ENCODE measurements around the gene PID1. TPM values are rescaled to one million over a fixed set of nuclear protein-coding genes. Genes with fewer than 3 reads are reported as not detected.
A peak's percentile ranks its signal among the peaks of the same experiment; 100 is the strongest.

PID1 gene
- total and polyA plus RNA-seq, 12 donors, result 4.5 to 81.9 (median 47.0) TPM

GRCh38 chr2:229257985-229258384 is 13.1 kb downstream of the PID1 start:
- 63 to 69% (median 65%) methylated on average over 2 of the region's 2 CpGs for WGBS, 4 donors
- H3K4me3 ChIP-seq, result no peak overlapping the region
- no peak for TF ChIP-seq CTCF (IDR thresholded peaks at IDR 0.05)
- no peak for TF ChIP-seq POLR2A (IDR thresholded peaks at IDR 0.05)
- peak overlapping the region in 1 of 5 donors; percentile 54 for H3K27ac ChIP-seq
- no peaks in the 10 kb centered on the region for H3K27me3 ChIP-seq
- peak in 1 of 7 donors; percentile 34 for DNase-seq
- H3K36me3 ChIP-seq (replicated peaks in 1 of 2), result peaks cover 0 to 7% of the 10 kb centered on the region in 2 donors
- intact Hi-C loops (cut with DNase I), result no loop called here
- H3K9me3 ChIP-seq (replicated peaks in 1 of 3), result no peaks in the 10 kb centered on the region
- H3K4me1 ChIP-seq (replicated peaks in 1 of 2), result peaks cover 0 to 10% of the 10 kb centered on the region in 2 donors

GRCh38 chr2:229256376-229256775 is 14.7 kb downstream of the PID1 start:
- no peaks in the 10 kb centered on the region for H3K27me3 ChIP-seq
- H3K36me3 ChIP-seq (replicated peaks in 1 of 2), result no peaks in the 10 kb centered on the region
- no peaks in the 10 kb centered on the region for H3K9me3 ChIP-seq (replicated peaks in 1 of 3)
- no peak for DNase-seq
- H3K4me1 ChIP-seq (replicated peaks in 1 of 2), result peaks cover 0 to 24% of the 10 kb centered on the region in 2 donors
- intact Hi-C loops (cut with DNase I), result no loop called here
- no peak overlapping the region for H3K4me3 ChIP-seq
- TF ChIP-seq CTCF (IDR thresholded peaks at IDR 0.05), result no peak
- no peak for TF ChIP-seq POLR2A (IDR thresholded peaks at IDR 0.05)
- no peak overlapping the region for H3K27ac ChIP-seq

GRCh38 chr2:229254206-229254605 is 16.9 kb downstream of the PID1 start:
- 51 to 59% (median 55%) methylated on average over 4 of the region's 4 CpGs for WGBS, 4 donors
- TF ChIP-seq POLR2A (IDR thresholded peaks at IDR 0.05), result no peak
- TF ChIP-seq CTCF (IDR thresholded peaks at IDR 0.05), result no peak
- H3K4me3 ChIP-seq, result no peak overlapping the region
- intact Hi-C loops (cut with DNase I), result no loop called here
- H3K27ac ChIP-seq, result no peak overlapping the region
- H3K36me3 ChIP-seq (replicated peaks in 1 of 2), result peaks cover 0 to under 1% of the 10 kb centered on the region in 2 donors
- no peak for DNase-seq
- H3K4me1 ChIP-seq (replicated peaks in 1 of 2), result peaks cover 0 to 25% of the 10 kb centered on the region in 2 donors
- H3K27me3 ChIP-seq, result no peaks in the 10 kb centered on the region
- no peaks in the 10 kb centered on the region for H3K9me3 ChIP-seq (replicated peaks in 1 of 3)

- DNase-seq, result no peak
- intact Hi-C loops (cut with DNase I), result no loop called here
- Histone ChIP-seq H3K4me3 (no peak overlapping the region), H3K4me1 (replicated peaks in 1 of 2) (peaks cover 0 to 25% of the 10 kb centered on the region in 2 donors), H3K36me3 (replicated peaks in 1 of 2) (peaks cover 0 to 4% of the 10 kb centered on the region in 2 donors), H3K9me3 (replicated peaks in 1 of 3) (no peaks in the 10 kb centered on the region), H3K27ac (peak overlapping the region in 1 of 5 donors; percentile 21), H3K27me3 (no peaks in the 10 kb centered on the region)
- no peak for TF ChIP-seq POLR2A (IDR thresholded peaks at IDR 0.05)
- no peak for TF ChIP-seq CTCF (IDR thresholded peaks at IDR 0.05)
Measured at GRCh38 chr2:229252996-229253395, 18.1 kb downstream of the PID1 start.
